GM12864 (cell line): Measurements from ENCODE around the gene PPHLN1.

ENCODE experiments used
- DNase-seq: peaks from one replicate; pipeline ENCODE4 v3.0.0-alpha.2; 2011; ENCODE audit warnings: low read depth
- H3K4me3 ChIP-seq: 2 replicates; pipeline ENCODE4 v1.5.1; 2011; ENCODE audit warnings: mild to moderate bottlenecking, low read depth, low read length, control low read depth
- TF ChIP-seq, protein P1 (sequence below): IDR thresholded peaks from 2 replicates; pipeline ENCODE4 v1.5.1; 2011; ENCODE audit warnings: low read depth, mild to moderate bottlenecking, moderate library complexity, low read length, control low read depth, inconsistent platforms; ENCODE audit errors: missing control alignments

PPHLN1 gene

GRCh38 chr12:42356344-42356743, 30.4 kb downstream of the PPHLN1 start:
- TF ChIP-seq, protein P1, sequence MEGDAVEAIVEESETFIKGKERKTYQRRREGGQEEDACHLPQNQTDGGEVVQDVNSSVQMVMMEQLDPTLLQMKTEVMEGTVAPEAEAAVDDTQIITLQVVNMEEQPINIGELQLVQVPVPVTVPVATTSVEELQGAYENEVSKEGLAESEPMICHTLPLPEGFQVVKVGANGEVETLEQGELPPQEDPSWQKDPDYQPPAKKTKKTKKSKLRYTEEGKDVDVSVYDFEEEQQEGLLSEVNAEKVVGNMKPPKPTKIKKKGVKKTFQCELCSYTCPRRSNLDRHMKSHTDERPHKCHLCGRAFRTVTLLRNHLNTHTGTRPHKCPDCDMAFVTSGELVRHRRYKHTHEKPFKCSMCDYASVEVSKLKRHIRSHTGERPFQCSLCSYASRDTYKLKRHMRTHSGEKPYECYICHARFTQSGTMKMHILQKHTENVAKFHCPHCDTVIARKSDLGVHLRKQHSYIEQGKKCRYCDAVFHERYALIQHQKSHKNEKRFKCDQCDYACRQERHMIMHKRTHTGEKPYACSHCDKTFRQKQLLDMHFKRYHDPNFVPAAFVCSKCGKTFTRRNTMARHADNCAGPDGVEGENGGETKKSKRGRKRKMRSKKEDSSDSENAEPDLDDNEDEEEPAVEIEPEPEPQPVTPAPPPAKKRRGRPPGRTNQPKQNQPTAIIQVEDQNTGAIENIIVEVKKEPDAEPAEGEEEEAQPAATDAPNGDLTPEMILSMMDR: no peak
- no peak for DNase-seq

GRCh38 chr12:42360747-42361403, 34.9 kb downstream of the PPHLN1 start:
- no peak for DNase-seq

More at GRCh38 chr12:42356344-42356743, 30.4 kb downstream of the PPHLN1 start:
- H3K4me3 ChIP-seq: no peak overlapping the region

GRCh38 chr12:42361909-42362646, 36.1 kb downstream of the PPHLN1 start:
- DNase-seq: no peak
- no peak overlapping the region for H3K4me3 ChIP-seq
- TF ChIP-seq, protein P1: no peak

More at GRCh38 chr12:42360747-42361403, 34.9 kb downstream of the PPHLN1 start:
- H3K4me3 ChIP-seq: no peak overlapping the region
- TF ChIP-seq, protein P1: no peak

DNA sequence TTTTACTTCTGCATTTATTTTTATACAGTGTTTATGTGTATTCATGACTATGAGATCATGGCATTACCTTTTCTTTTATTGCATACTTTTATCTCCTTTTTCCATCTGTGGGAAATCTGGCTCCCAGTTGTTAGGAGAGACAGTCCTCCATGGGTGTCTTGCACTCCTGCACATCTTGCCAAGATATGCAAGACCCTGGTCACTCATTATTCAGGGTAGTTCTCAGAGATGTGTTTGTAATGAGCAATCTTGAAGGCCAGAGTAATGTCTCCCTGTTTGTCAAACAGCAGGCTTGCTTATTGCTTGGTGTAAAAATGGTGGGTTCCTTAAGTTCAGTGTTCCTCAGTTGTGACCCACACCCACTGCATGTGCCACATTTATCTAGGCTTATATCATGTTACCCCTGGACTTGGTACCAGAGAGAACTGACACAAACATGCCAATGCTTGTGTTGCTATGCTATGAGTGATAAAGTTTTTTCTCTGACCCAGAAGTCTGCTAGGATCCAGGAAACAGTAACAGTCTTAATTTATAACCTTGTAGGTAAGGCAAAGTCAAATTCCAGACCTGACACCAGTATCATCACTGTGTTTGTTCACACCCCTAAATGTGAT, 36.8 kb downstream of the PPHLN1 start:
- H3K4me3 ChIP-seq: no peak overlapping the region
- TF ChIP-seq, protein P1: no peak
- DNase-seq: no peak

- TF ChIP-seq, protein P1: no peak
Observed at GRCh38 chr12:42364692-42365091, 38.7 kb downstream of the PPHLN1 start.

GRCh38 chr12:42365486-42365885, 39.5 kb downstream of the PPHLN1 start:
- TF ChIP-seq, protein P1: no peak
- H3K4me3 ChIP-seq: no peak overlapping the region
- DNase-seq: no peak

More at GRCh38 chr12:42364692-42365091, 38.7 kb downstream of the PPHLN1 start:
- no peak for DNase-seq
- no peak overlapping the region for H3K4me3 ChIP-seq
